Measurements from ENCODE around the gene PPIAL4G.
"Not testable (repeated sequence)": the region's sequence is repeated elsewhere in the genome, so short reads cannot be mapped to it uniquely, and the experiment has no call there.

PPIAL4G gene

DNA sequence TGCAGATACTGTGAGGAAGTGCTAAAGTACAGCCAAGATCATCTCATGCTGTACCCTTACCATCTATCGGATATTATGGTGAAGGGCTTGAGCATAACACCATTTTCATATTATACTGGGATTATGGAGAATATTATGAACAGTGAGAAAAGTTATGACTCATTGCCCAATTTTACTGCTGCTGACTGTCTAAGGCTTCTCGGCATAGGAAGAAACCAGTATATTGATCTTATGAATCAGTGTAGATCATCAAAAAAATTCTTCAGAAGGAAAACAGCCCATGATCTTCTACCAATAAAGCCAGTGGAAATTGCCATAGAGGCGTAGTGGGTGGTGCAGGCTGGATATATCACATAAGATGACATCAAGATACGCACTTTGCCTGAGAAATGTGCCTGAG, 47.7 kb downstream of the PPIAL4G start:
- TF ChIP-seq ZFX (IDR thresholded peaks at IDR 0.05) (no peak), CTCF (conservative IDR thresholded peaks at IDR 0.05) (no peak)
- H3K27ac ChIP-seq = no peak overlapping the region

DNA sequence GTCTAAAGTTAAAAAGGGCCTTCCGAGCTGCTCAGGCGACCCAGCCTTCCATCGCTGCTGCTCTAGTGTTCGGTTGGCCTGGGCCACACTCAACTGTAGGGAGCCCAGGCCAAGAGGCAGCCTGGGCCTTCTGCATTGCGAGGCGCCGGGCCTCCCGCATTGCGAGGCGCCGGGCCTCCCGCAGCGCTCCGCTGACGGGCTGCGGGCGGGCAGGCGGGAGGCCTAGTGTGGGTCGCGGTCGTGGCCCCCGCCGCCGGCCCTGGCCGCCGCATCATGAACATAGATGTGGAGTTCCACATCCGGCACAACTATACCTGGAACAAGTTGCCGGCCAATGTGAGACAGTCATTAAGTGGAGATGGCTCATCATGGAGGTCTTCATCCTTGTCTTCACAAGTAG, 48.3 kb downstream of the PPIAL4G start:
- TF ChIP-seq ZFX (IDR thresholded peaks at IDR 0.05) = no peak
- TF ChIP-seq CTCF (conservative IDR thresholded peaks at IDR 0.05) = no peak

DNA sequence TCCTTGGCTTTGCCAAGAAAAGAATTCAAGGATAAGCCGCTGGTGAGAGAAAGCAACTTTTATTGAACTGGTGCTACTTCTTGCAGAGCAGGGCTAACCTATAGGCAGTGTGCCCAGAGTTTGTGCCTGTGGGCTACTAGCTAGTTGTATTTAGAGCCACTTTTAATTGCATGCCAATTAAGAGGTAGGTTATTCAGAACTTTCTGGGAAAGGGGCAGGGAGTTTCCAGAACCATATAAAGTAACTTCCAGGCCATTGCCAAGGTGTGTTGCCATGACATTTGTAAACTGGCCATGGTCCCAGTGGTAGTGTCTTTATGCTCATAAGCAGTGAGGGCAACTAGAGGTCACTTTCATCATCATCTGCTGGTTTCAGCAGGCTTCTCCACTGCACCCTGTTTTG, 50.2 kb downstream of the PPIAL4G start:
- H3K27ac ChIP-seq = not testable (repeated sequence)

More for the DNA sequence above, 48.3 kb downstream of the PPIAL4G start:
- H3K27ac ChIP-seq = no peak overlapping the region
